ENCODE results near the gene ETV4.

Gene ETV4

DNA sequence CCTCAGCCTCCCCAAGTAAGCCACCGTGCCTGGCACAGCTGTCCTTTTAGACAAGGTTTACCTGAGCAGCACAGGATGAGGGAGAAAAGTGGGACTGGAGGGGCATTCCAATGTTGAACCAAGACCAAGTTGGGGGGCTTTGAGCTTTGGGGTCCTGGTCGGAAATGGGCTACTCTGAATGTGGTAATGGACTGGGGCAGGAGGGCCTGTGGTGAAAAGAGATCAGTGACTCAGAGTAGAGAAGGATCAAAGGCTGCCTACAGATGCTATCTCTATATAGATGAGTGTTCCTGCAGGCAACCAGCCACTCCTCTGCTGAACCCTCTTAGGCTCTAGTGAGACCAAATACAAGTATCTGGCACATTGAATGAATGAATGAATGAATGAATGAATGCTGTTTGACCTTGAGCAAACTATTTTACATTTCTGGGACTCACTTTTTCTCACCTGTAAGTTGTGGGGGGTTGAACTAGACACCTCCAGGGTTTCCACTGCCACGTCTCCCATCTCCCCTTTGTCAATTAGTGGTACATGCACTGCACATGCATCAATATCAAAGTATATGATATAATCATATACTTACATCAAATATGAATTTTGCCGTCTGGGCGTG, 26.3 kb upstream of the ETV4 start:
- no peak for DNase-seq

DNA sequence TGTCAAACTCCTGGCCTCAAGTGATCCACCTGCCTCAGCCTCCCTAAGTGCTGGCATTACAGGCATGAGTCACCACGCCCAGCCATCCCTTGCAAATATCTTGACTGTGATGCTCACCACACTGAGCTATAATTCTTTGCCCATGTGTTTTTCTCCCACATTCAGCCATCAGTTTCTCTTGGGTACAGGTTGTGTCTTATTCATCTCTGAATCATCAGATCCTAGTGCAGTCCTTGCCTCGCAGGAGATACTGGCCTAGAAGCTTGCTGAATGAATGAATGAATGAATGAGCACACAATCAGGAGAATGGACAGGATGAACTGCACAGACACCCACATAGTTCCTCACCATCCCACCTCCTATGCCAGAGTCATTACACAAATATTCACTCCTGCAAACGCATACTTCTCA, 24.4 kb upstream of the ETV4 start:
- no peak for DNase-seq

DNA sequence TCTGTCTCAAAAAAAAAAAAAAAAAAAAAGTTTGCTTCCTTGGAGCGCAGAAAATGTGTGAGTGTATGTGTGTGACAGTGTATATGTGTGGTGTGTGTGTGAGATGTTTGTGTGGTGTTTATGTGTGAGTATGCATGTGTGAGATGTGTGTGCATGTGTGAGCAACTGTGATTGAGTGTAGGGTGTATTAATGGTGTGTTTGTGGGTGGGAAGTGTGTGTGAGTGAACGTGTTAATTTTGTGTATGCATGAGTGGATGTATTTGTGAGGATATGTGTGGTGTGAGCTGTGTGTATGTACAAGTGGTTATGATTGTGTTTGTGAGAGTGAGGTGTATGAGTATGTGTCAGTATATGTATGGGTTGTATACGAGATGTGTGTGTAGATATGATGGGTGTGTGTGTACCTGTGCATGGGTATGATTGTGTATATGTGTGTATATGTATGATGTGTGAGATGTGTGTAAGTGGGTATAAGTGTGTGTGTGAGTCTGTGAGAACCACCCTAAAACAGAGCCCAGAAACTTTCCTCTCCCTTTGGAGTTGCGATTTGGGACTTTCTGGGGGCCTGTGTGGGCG, 22.5 kb upstream of the ETV4 start:
- no peak for DNase-seq

DNA sequence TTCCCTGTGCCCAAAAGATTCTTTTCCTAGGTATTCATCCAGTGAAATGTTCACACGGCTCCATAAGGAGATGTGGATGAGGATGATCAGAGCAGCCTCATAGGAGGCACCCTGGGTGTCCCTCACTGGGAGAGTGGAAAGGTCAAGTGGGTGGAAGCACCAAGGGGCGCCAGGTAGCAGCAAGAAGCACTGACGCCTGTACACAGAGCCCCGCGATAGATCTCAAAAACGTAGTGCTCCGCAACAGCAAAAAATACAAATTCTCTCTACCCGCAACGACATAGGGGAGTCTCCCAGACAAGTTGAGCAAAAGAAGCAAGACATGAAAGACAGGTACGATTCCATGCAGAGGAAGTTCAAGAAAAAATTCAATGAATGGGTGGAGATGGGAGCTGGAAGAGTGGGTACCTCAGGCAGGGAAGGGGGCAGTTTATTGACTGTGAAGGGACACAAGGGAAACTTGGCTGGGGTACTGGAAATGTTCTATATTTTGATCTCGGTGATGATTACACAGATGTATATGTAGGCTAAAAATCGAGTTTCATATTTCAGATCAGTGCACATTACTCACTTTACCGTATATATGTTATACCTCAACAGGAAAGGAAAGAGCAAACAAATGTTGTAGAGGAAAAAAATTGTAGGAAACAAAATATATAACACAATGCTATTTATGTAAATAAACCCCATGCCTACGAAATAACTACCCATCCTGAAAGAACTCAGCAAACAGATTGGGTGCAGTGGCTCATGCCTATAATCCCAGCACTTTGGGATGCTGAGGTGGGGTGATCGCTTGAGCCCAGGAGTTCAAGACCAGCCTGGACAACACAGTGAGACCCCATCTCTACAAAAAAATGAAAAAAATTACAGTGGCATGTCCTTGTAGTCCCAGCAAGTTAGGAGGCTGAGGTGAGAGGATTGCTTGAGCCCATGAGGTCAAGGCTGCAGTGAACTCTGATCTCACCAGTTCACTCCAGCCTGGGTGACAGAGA, 17.8 kb upstream of the ETV4 start:
- DNase-seq: no peak

DNA sequence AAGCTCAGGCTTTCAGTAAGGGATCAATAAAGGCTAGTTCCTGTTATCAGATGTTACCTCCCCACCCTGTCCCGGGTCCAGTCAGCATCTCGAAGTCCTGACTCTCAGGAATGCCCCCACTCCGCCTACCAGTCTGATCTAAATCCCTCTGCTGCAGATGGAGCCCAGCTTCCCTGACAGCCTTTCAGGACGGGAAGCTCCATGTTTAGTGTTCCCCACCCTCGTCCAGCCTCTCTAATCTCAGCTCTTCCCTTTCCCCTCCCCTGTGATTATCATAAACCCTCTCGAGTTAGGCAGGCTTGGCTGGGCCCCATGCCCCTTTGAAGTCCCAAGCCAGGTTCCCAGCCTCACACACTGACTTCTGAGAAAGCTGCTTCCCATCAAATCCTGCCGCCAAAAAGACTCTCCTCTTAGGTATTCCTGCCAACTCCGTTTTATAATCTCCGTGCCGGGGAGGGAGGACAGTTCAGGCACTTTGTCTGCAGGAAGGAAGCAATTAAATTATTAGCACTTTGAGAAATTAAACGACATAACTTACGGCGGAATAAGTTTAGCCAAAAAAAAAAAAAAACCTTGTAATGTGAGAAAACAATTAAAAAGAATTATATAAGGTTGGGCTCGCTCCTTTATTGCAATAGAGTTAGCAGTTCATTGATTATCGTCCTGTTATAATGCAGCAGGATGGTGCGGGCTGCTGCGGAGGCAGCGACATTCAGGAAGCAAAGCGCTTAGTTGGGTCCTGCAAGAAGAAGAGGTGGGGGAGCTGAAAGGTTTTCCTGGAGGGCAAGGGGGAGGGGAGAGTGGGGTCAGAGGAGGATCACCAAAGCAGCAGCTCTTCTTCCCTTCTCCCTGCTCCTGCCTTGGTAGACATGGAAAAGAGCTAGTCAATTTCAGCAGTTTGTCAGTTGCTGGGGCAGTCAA, 16.8 kb upstream of the ETV4 start:
- no peak for DNase-seq

DNA sequence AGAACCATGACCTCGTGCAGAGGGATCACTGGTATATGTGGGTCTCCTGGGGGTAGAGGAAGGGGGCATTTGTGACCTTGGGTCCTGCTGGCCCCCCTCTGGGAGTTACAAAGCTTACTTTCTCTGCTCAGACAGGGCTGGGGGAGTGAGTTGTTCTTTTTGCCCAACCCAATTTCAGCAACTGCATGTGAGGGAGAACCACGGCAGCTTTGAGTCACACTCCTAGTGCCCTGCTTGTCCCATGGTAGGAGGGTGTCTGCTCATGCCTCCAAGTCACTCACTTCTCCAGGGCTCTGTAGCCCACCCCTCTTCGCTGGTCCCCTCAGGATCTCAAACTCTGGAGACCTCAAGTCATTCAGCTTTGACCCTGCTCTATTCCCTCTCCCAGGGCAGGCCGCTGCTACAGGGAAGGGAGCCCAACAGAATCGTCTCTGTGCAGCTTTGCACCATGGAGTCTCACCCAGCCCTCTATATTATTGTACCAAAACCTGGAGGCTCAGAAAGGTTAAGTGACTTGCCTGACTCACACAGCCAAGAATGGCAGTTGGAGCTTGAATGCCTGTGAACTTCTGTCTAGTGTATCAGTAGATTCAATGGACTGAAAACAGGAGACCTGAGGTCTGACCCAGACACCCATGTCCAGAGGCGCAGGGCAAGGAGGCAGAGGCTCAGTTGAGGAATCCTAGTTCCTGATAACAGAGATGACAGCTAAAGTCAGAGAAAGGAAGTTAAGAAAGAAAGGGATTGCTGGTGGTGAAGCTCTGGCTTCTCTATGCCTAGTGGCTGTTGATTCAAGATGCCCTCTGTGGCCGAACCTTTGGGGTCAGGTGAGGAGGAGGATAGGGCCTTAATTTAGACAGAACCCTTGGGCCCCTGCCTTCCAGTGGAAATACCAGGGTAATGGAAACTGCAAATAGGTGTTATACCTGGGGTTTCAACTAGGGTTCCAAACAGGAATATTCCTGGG, 14.6 kb upstream of the ETV4 start:
- DNase-seq: no peak

GRCh38 chr17:43559161-43559816, 13.1 kb upstream of the ETV4 start:
- no peak for DNase-seq

- no peak for DNase-seq
Observed at GRCh38 chr17:43558805-43559160, 12.6 kb upstream of the ETV4 start.

DNA sequence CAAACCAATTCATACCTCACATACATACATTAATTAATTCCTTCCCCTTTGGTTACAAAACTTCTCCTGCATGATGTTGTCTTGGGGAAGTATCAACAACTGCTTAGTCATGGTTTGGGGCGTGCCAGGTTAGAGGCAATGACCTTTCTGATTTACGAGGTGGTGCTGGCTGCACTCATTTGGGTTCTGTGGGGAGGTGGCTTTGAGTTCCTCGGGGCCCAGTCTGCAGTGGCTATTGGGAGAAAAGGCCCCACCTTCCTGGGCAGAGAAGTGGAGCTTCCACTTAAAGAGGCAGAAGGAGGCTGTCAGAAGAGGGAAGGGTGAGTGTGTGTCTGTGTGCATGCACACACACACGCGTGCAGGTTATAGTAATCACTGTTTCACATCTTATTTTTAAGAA, 10.2 kb upstream of the ETV4 start:
- DNase-seq: no peak

DNA sequence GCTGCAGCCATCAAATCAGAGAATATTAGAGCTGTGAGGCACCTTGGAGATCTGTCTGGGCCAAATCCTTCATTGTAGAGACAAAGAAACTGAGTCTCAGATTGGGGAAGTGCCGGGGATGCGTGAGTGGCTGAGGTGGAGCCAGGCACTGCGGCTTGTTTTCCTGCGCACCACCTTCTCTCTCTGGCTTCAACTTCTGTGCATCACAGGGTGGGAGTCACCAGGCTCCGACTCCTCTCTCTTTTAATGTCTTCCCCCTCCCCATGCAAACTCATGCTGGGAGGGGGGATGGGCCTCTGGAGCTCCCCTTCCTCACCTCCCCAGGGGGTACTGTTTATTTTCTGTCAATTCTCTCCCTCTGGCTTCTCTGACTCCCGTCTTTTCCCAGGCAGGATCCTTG, 8.7 kb upstream of the ETV4 start:
- no peak for DNase-seq

DNA sequence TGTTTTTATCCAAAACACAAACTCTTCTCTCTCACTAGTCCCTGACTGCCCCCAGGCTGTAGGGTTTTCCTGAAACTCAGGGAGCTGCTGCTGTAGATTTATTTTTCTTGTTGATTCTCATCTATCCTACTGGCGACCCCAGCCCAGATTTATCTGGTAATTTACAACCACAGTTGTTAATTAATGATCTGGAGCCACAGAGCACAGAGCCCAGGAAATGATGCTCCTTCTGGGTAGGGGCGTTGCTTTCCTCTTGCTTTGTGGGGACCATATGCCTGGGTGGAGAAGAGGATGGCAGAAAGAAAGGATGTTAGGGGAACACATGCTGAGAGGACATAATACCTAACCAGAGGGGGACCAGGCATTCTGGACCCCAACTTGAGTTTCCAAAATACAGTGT, 7.4 kb upstream of the ETV4 start:
- no peak for DNase-seq

- no peak for DNase-seq
Observed at GRCh38 chr17:43552229-43552837, 6.2 kb upstream of the ETV4 start.

- no peak for DNase-seq
Observed at GRCh38 chr17:43550754-43551153, 4.6 kb upstream of the ETV4 start.

- no peak for DNase-seq
Observed at GRCh38 chr17:43549496-43549895, 3.4 kb upstream of the ETV4 start.

DNA sequence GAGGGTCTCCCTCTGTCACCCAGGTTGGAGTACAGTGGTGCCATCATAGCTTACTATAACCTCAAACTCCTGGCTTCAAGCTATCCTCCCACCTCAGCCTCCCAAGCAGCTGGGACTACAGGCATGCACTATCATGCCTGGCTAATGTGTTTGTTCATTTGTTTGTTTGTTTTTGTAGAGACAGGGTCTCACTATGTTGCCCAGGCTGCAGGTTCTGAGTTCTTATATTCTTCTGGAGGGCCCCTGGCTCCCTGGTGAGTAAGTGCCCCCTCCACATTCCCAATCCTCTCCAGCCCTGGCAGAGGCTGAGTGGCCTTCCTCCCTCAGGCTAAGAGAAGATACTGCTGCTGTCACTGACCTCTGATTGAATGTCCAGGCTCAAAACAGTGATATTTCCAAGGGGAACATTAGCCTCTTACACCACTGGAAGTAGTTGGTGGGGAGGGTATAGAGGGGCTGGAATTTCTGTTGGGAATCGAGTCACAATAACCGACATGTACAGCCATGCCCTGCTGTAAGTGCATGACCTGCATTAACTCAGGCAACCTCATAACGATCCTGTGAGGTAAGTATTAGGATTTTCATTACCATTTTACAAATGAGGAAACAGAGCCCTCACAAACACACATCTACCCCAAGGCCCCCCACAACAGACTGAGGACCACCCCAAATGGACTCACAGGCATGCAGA, 2.7 kb upstream of the ETV4 start:
- no peak for DNase-seq

- DNase-seq: no peak
Observed at GRCh38 chr17:43547659-43548256, 1.6 kb upstream of the ETV4 start.

- no peak for DNase-seq
Observed at GRCh38 chr17:43547189-43547550, 1.0 kb upstream of the ETV4 start.

GRCh38 chr17:43545383-43545632, 832 bp downstream of the ETV4 start:
- DNase-seq: no peak

DNA sequence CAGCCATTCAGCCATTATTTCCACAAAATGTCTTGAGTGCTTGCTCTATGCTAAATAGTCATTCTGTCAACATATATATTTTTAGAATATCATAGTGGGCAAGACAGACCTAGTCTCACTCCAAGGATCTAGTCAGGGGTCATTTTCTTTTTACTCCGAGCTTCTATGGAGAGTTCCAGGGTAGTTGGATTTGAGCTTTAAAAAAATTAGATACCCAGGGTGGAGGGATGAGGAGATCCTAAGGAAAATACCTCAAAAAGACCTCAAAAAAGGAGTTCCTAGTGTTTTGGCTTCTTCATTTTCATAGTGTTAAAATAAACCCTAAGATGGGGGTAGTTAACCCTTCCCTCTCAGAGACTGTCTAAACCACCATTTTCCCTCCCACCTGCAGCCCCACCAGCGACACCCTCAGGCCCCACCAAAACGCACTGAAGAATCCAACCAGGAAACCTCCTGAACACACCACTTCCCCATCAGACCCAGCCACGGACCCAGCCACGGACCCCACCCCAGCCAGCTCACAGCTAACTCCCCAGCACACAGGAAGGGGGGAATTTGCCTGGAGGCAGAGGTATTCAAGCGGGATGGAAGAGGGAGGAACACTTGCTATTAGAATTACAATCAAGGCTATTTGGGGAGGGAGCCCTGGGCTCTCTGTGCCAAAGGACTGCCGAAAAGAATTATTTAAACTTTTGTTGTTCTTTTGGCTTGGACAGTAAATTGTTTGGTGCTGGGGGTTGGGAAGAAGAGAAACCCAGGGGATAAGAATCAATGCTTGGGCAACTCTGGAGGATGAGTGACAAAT, 2.2 kb downstream of the ETV4 start:
- no peak for DNase-seq
